OCI-LY3 (cell line): ENCODE results near the gene GOLGA6L4.
"Not testable (repeated sequence)": the region's sequence is repeated elsewhere in the genome, so short reads cannot be mapped to it uniquely, and the experiment has no call there.

ENCODE experiments used
- EZH2phosphoT487 ChIP-seq: fragments of 200-600 bp; shearing (Covaris generic); IDR thresholded peaks from 2 replicates; pipeline ENCODE4 v1.6.1; 2018; ENCODE audit warnings: antibody characterized with exemption, mixed run types, low read depth
- TF ChIP-seq, protein P1 (sequence below): fragments of 200-600, 300-600 bp; sonication (generic); IDR thresholded peaks from 2 replicates; pipeline ENCODE4 v1.5.1; 2014; ENCODE audit warnings: antibody characterized with exemption, low read length, low read depth

DNA sequence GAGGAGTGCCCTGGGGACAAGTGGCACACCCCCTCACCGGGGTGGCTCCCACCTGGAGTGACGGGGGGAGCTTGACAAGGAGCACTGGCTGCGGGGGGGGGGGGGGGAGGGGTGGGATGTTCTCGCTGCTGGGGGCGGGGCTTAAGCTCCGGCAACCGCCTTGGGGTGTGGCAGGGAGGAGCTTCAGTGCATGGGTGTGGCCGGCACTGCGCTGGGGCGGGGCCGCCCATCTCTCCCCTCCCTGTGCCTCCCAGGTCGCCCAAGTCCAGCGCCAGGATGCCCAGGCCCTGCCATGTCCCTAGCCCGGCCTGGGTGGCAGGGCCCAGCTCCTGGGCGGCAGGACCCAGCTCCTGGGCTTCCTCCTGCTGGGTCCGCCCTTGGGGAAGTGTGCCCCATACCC is 35.7 kb upstream of the GOLGA6L4 start:
- TF ChIP-seq, protein P1, sequence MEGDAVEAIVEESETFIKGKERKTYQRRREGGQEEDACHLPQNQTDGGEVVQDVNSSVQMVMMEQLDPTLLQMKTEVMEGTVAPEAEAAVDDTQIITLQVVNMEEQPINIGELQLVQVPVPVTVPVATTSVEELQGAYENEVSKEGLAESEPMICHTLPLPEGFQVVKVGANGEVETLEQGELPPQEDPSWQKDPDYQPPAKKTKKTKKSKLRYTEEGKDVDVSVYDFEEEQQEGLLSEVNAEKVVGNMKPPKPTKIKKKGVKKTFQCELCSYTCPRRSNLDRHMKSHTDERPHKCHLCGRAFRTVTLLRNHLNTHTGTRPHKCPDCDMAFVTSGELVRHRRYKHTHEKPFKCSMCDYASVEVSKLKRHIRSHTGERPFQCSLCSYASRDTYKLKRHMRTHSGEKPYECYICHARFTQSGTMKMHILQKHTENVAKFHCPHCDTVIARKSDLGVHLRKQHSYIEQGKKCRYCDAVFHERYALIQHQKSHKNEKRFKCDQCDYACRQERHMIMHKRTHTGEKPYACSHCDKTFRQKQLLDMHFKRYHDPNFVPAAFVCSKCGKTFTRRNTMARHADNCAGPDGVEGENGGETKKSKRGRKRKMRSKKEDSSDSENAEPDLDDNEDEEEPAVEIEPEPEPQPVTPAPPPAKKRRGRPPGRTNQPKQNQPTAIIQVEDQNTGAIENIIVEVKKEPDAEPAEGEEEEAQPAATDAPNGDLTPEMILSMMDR = not testable (repeated sequence)
- not testable (repeated sequence) for TF ChIP-seq EZH2phosphoT487
